OCI-LY1 (cell line): ENCODE data around the gene EDEM3.
A peak's percentile ranks its signal among the peaks of the same experiment; 100 is the strongest.

Experiments
- H2AFZ ChIP-seq: fragments of 200-600 bp; sonication (generic), shearing (Covaris generic); 2 replicates; pipeline ENCODE4 v1.6.0; 2014; ENCODE audit warnings: antibody characterized with exemption, mild to moderate bottlenecking, low read length
- H3F3A ChIP-seq: fragments of 200-600 bp; sonication (generic), shearing (Covaris generic); 2 replicates; pipeline ENCODE4 v1.6.0; 2014; ENCODE audit warnings: mild to moderate bottlenecking, antibody characterized with exemption, low read length, moderate library complexity; ENCODE audit not compliant: insufficient read depth
- H3K27ac ChIP-seq: fragments of 200-600 bp; sonication (generic); 2 replicates; pipeline ENCODE4 v1.5.1; 2014; ENCODE audit warnings: low read length, mixed run types, mild to moderate bottlenecking, low read depth; ENCODE audit not compliant: poor library complexity, severe bottlenecking
- H3K27me3 ChIP-seq: fragments of 200-600 bp; sonication (generic); 2 replicates; pipeline ENCODE4 v1.6.0; 2014; ENCODE audit warnings: antibody characterized with exemption, mild to moderate bottlenecking, low read length, moderate library complexity; ENCODE audit not compliant: insufficient read depth
- H3K36me3 ChIP-seq: fragments of 200-600 bp; sonication (generic); 2 replicates; pipeline ENCODE4 v1.6.1; 2014; ENCODE audit warnings: mild to moderate bottlenecking, antibody characterized with exemption, low read length, moderate library complexity, mixed read lengths; ENCODE audit not compliant: insufficient read depth
- H3K4me1 ChIP-seq: fragments of 200-600 bp; sonication (generic); 2 replicates; pipeline ENCODE4 v1.5.1; 2014; ENCODE audit warnings: mild to moderate bottlenecking, low read length, moderate library complexity; ENCODE audit not compliant: insufficient read depth, severe bottlenecking
- H3K4me2 ChIP-seq: fragments of 200-600 bp; sonication (generic), shearing (Covaris generic); 2 replicates; pipeline ENCODE4 v1.6.1; 2014; ENCODE audit warnings: low read length
- H3K4me3 ChIP-seq: fragments of 200-600 bp; sonication (generic); 2 replicates; pipeline ENCODE4 v1.5.1; 2014; ENCODE audit warnings: low read length, low read depth, mild to moderate bottlenecking, mixed read lengths; ENCODE audit not compliant: poor library complexity, severe bottlenecking
- H3K79me2 ChIP-seq: fragments of 200-600 bp; shearing (Covaris generic); 2 replicates; pipeline ENCODE4 v1.6.1; 2016; ENCODE audit warnings: mixed run types, low read length, mixed read lengths; ENCODE audit not compliant: insufficient read depth
- H3K9ac ChIP-seq: fragments of 200-600 bp; sonication (generic), shearing (Covaris generic); 2 replicates; pipeline ENCODE4 v1.6.1; 2014; ENCODE audit warnings: mild to moderate bottlenecking, low read length, mixed read lengths
- H3K9me2 ChIP-seq: fragments of 200-600 bp; sonication (generic), shearing (Covaris generic); 2 replicates; pipeline ENCODE4 v1.6.1; 2014; ENCODE audit warnings: low read depth, mild to moderate bottlenecking, low read length, mixed read lengths
- H3K9me3 ChIP-seq: fragments of 200-600 bp; shearing (Covaris generic); 2 replicates; pipeline ENCODE4 v1.6.1; 2014; ENCODE audit warnings: low read length, mixed read lengths
- H4K20me1 ChIP-seq: fragments of 200-600 bp; sonication (generic), shearing (Covaris generic); 2 replicates; pipeline ENCODE4 v1.6.0; 2016; ENCODE audit warnings: mild to moderate bottlenecking, low read length; ENCODE audit not compliant: insufficient read depth
- CTCF ChIP-seq: fragments of 200-600 bp; sonication (generic), shearing (Covaris generic); IDR thresholded peaks from 2 replicates; pipeline ENCODE4 v1.5.1; 2017; ENCODE audit warnings: mild to moderate bottlenecking, antibody characterized with exemption, low read length, moderate library complexity, mixed read lengths
- EZH2 ChIP-seq: fragments of 200-600 bp; sonication (generic), shearing (Covaris generic); IDR thresholded peaks from 2 replicates; pipeline ENCODE4 v1.8.0; 2017; ENCODE audit warnings: borderline replicate concordance, mixed run types, mild to moderate bottlenecking, antibody characterized with exemption, low read length, moderate library complexity, mixed read lengths

Gene EDEM3

GRCh38 chr1:184693011-184693410 is 61.6 kb downstream of the EDEM3 start:
- no peaks in the 10 kb centered on the region for H3F3A ChIP-seq
- TF ChIP-seq EZH2 (no peak), CTCF (no peak)
- H3K4me3 ChIP-seq, result no peak overlapping the region
- no peak overlapping the region for H3K9ac ChIP-seq
- H2AFZ ChIP-seq, result no peak overlapping the region
- H3K9me3 ChIP-seq, result no peaks in the 10 kb centered on the region
- no peak overlapping the region for H3K4me2 ChIP-seq
- no peaks in the 10 kb centered on the region for H4K20me1 ChIP-seq
- peaks cover 40% of the 10 kb centered on the region; the same call in 1 of the 2 replicates for H3K36me3 ChIP-seq
- no peaks in the 10 kb centered on the region for H3K9me2 ChIP-seq
- no peaks in the 10 kb centered on the region for H3K79me2 ChIP-seq
- no peaks in the 10 kb centered on the region for H3K27me3 ChIP-seq
- H3K4me1 ChIP-seq, result no peaks in the 10 kb centered on the region
- no peak overlapping the region for H3K27ac ChIP-seq

- Histone ChIP-seq H3K79me2 (no peaks in the 10 kb centered on the region), H3K9me3 (no peaks in the 10 kb centered on the region), H3K9me2 (no peaks in the 10 kb centered on the region), H4K20me1 (no peaks in the 10 kb centered on the region), H3K27me3 (no peaks in the 10 kb centered on the region), H3K27ac (no peak overlapping the region), H3F3A (no peaks in the 10 kb centered on the region), H3K4me1 (no peaks in the 10 kb centered on the region), H3K36me3 (peaks cover 37% of the 10 kb centered on the region; the same call in 1 of the 2 replicates), H3K9ac (no peak overlapping the region), H3K4me2 (no peak overlapping the region), H2AFZ (no peak overlapping the region), H3K4me3 (no peak overlapping the region)
- no peak for TF ChIP-seq EZH2
- peak; percentile 76 for TF ChIP-seq CTCF
Measured at GRCh38 chr1:184691719-184692324, 62.8 kb downstream of the EDEM3 start.

GRCh38 chr1:184686540-184686939 is 68.1 kb downstream of the EDEM3 start:
- Histone ChIP-seq H3K79me2 (no peaks in the 10 kb centered on the region), H3F3A (no peaks in the 10 kb centered on the region), H3K4me3 (no peak overlapping the region), H4K20me1 (no peaks in the 10 kb centered on the region), H3K4me1 (peaks cover 16% of the 10 kb centered on the region), H3K36me3 (no peaks in the 10 kb centered on the region), H3K9me3 (0 out of 2 replicates have a peak, but pooled peaks cover 3% of the 10 kb centered on the region), H3K9ac (no peak overlapping the region), H3K27ac (peak overlapping the region; percentile 25), H3K4me2 (no peak overlapping the region), H3K27me3 (no peaks in the 10 kb centered on the region), H2AFZ (no peak overlapping the region), H3K9me2 (no peaks in the 10 kb centered on the region)
- TF ChIP-seq CTCF (no peak), EZH2 (no peak)
